Lower leg skin (tissue), 3 donors: ENCODE data around the gene SCNN1B.
"Not testable (repeated sequence)": the region's sequence is repeated elsewhere in the genome, so short reads cannot be mapped to it uniquely, and the experiment has no call there.

Experiments used
- CTCF ChIP-seq, 3 donors: fragments of 450-650 bp; IDR thresholded peaks; one replicate each; pipeline ENCODE4 v1.5.1; 2016; ENCODE audit warnings: antibody characterized with exemption in 3 of 3, mild to moderate bottlenecking in 3 of 3, moderate library complexity in 2 of 3
- POLR2A ChIP-seq, 2 donors: fragments of 450-650 bp; IDR thresholded peaks; one replicate each; pipeline ENCODE4 v1.6.1; 2016 to 2017; ENCODE audit warnings: antibody characterized with exemption in 2 of 2, mild to moderate bottlenecking in 1 of 2, moderate library complexity in 1 of 2

- TF ChIP-seq CTCF, POLR2A (IDR thresholded peaks at IDR 0.05): not testable (repeated sequence)
These were observed 2.3 kb upstream of the SCNN1B start for GRCh38 chr16:23299815-23300214.
